ENCODE results near the gene TBCB.
A peak's percentile ranks its signal among the peaks of the same experiment; 100 is the strongest.
"Not testable (repeated sequence)": the region's sequence is repeated elsewhere in the genome, so short reads cannot be mapped to it uniquely, and the experiment has no call there.

TBCB gene

DNA sequence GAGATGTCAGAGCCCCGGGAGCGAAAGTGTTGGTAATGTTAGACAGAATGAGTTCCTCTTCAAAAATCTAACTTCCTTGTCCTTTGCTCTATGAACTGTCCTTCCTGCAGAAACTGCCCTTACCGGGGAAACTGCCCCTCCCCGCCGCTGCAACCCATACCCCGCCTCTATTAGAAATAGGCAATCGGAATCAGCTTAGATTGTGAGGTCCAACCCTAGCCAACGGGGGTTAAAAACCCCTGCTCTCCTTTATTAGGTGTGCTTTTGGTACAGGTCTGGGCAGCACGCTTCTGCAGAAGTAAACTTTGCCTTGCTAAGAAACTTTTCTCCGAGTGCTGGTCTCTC is 13.1 kb downstream of the TBCB start:
- ATAC-seq: peak; percentile 10
- TF ChIP-seq, protein P1, sequence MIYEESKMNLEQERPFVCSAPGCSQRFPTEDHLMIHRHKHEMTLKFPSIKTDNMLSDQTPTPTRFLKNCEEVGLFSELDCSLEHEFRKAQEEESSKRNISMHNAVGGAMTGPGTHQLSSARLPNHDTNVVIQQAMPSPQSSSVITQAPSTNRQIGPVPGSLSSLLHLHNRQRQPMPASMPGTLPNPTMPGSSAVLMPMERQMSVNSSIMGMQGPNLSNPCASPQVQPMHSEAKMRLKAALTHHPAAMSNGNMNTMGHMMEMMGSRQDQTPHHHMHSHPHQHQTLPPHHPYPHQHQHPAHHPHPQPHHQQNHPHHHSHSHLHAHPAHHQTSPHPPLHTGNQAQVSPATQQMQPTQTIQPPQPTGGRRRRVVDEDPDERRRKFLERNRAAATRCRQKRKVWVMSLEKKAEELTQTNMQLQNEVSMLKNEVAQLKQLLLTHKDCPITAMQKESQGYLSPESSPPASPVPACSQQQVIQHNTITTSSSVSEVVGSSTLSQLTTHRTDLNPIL (CRISPR knock-in tag; IDR thresholded peaks at IDR 0.05; ENCODE audit: low read depth): no peak
- TF ChIP-seq ZNF8 (CRISPR knock-in tag; IDR thresholded peaks at IDR 0.05) (no peak), RARB (CRISPR knock-in tag; IDR thresholded peaks at IDR 0.05) (no peak), ZNF70 (CRISPR knock-in tag; IDR thresholded peaks at IDR 0.05) (no peak), TOX (CRISPR knock-in tag; IDR thresholded peaks at IDR 0.05; ENCODE audit: borderline replicate concordance) (no peak), ZC3H10 (CRISPR knock-in tag; IDR thresholded peaks at IDR 0.05) (no peak), CSRNP3 (CRISPR knock-in tag; IDR thresholded peaks at IDR 0.05) (no peak)

- ATAC-seq: not testable (repeated sequence)
Observed at GRCh38 chr19:36131221-36131620, 16.0 kb downstream of the TBCB start.

- ATAC-seq: not testable (repeated sequence)
Observed at GRCh38 chr19:36134867-36135266, 19.6 kb downstream of the TBCB start.

DNA sequence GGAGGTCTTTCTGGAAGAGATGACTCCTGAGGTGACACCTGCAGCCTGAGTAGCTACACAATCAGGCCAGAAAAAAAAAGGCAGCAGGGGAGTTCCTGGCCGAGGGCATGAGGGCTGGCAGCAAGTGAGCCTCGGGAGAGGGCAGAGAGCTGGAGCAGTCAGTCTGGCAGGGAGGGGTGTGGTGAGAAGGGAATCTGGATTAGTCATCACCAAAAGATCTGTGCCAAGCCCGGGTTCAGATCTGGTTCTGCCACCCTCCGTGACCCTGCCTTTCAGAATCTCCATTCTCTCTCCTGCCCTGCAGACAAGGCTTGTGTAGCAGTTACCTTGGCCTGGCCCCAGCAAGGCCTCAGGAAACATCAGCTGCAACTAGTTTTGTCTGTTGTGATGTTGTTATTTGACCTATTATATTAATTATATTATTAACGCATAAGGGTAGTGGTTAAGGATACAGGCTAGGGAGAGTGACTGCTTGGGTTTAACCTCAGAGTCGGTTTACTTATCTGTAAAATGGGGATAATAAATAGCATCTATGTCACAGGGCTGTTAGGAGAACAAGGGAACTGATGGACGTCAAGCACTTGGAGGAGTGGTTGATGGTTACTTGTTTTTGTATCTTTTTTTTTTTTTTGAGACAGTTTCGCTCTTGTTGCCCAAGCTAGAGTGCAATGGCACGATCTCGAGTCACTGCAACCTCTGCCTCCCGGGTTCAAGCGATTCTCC is 21.9 kb downstream of the TBCB start:
- TF ChIP-seq OSR1 (CRISPR knock-in tag; IDR thresholded peaks at IDR 0.05) (no peak), POU6F1 (CRISPR knock-in tag; IDR thresholded peaks at IDR 0.05; ENCODE audit: borderline replicate concordance, low read depth) (no peak), ISL1 (CRISPR knock-in tag; IDR thresholded peaks at IDR 0.05) (0 out of 2 replicates have a peak, but pooled peaks have one; percentile 15), CSDC2 (CRISPR knock-in tag; IDR thresholded peaks at IDR 0.05) (no peak)
- TF ChIP-seq, protein P1 (CRISPR knock-in tag; IDR thresholded peaks at IDR 0.05; ENCODE audit: low read depth): no peak
- ATAC-seq: peak; percentile 45

GRCh38 chr19:36139120-36139472 is 23.8 kb downstream of the TBCB start:
- ATAC-seq: no peak
- TF ChIP-seq, protein P2, sequence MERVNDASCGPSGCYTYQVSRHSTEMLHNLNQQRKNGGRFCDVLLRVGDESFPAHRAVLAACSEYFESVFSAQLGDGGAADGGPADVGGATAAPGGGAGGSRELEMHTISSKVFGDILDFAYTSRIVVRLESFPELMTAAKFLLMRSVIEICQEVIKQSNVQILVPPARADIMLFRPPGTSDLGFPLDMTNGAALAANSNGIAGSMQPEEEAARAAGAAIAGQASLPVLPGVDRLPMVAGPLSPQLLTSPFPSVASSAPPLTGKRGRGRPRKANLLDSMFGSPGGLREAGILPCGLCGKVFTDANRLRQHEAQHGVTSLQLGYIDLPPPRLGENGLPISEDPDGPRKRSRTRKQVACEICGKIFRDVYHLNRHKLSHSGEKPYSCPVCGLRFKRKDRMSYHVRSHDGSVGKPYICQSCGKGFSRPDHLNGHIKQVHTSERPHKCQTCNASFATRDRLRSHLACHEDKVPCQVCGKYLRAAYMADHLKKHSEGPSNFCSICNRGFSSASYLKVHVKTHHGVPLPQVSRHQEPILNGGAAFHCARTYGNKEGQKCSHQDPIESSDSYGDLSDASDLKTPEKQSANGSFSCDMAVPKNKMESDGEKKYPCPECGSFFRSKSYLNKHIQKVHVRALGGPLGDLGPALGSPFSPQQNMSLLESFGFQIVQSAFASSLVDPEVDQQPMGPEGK (CRISPR knock-in tag; IDR thresholded peaks at IDR 0.05; ENCODE audit: borderline replicate concordance): no peak
- no peak for TF ChIP-seq GLIS3 (CRISPR knock-in tag; IDR thresholded peaks at IDR 0.05)
- TF ChIP-seq PPARA (CRISPR knock-in tag; IDR thresholded peaks at IDR 0.05; ENCODE audit: borderline replicate concordance): no peak
- TF ChIP-seq POU6F1 (CRISPR knock-in tag; IDR thresholded peaks at IDR 0.05; ENCODE audit: borderline replicate concordance, low read depth): no peak
- no peak for TF ChIP-seq ESRRG (CRISPR knock-in tag; IDR thresholded peaks at IDR 0.05)
- TF ChIP-seq SNAI2 (CRISPR knock-in tag; IDR thresholded peaks at IDR 0.05): no peak
- no peak for TF ChIP-seq ZC3H10 (CRISPR knock-in tag; IDR thresholded peaks at IDR 0.05)
- TF ChIP-seq ISL1 (CRISPR knock-in tag; IDR thresholded peaks at IDR 0.05): no peak
- TF ChIP-seq ZNF8 (CRISPR knock-in tag; IDR thresholded peaks at IDR 0.05): no peak
- no peak for TF ChIP-seq RARB (CRISPR knock-in tag; IDR thresholded peaks at IDR 0.05)
- TF ChIP-seq, protein P1 (CRISPR knock-in tag; IDR thresholded peaks at IDR 0.05; ENCODE audit: low read depth): no peak
- TF ChIP-seq BACH2 (CRISPR knock-in tag; IDR thresholded peaks at IDR 0.05; ENCODE audit: borderline replicate concordance): no peak
- no peak for TF ChIP-seq ZNF565 (CRISPR knock-in tag; conservative IDR thresholded peaks at IDR 0.05; ENCODE audit: low read depth)
